ENCODE results near the gene SSH2.
A peak's percentile ranks its signal among the peaks of the same experiment; 100 is the strongest.

SSH2 gene

GRCh38 chr17:29619251-29619650 lies 310.8 kb downstream of the SSH2 start:
- DNase-seq: peak; percentile 10

- no peak for DNase-seq
Observed at GRCh38 chr17:29618272-29619065, 311.6 kb downstream of the SSH2 start.

GRCh38 chr17:29617481-29618271 lies 312.4 kb downstream of the SSH2 start:
- peak; percentile 41 for DNase-seq

- peak; percentile 93 for DNase-seq
Observed at GRCh38 chr17:29617125-29617480, 312.9 kb downstream of the SSH2 start.

GRCh38 chr17:29616300-29617048 lies 313.6 kb downstream of the SSH2 start:
- peak; percentile 48 for DNase-seq

- peak; percentile 80 for DNase-seq
Observed at GRCh38 chr17:29615492-29616299, 314.3 kb downstream of the SSH2 start.

GRCh38 chr17:29615048-29615385 lies 315.0 kb downstream of the SSH2 start:
- no peak for DNase-seq

GRCh38 chr17:29614349-29615047 lies 315.5 kb downstream of the SSH2 start:
- DNase-seq: no peak

- DNase-seq: no peak
Observed at GRCh38 chr17:29613856-29614255, 316.2 kb downstream of the SSH2 start.

GRCh38 chr17:29613352-29613837 lies 316.6 kb downstream of the SSH2 start:
- DNase-seq: no peak

GRCh38 chr17:29612404-29613280 lies 317.4 kb downstream of the SSH2 start:
- no peak for DNase-seq

- DNase-seq: no peak
Observed at GRCh38 chr17:29612094-29612403, 318.0 kb downstream of the SSH2 start.

- no peak for DNase-seq
Observed at GRCh38 chr17:29611351-29612093, 318.5 kb downstream of the SSH2 start.

GRCh38 chr17:29610395-29610794 lies 319.6 kb downstream of the SSH2 start:
- no peak for DNase-seq

GRCh38 chr17:29608986-29609385 lies 321.0 kb downstream of the SSH2 start:
- no peak for DNase-seq

GRCh38 chr17:29607557-29608195 lies 322.4 kb downstream of the SSH2 start:
- no peak for DNase-seq

GRCh38 chr17:29603109-29603674 lies 326.8 kb downstream of the SSH2 start:
- no peak for DNase-seq

- no peak for DNase-seq
Observed at GRCh38 chr17:29597361-29598172, 332.5 kb downstream of the SSH2 start.

- no peak for DNase-seq
Observed at GRCh38 chr17:29596811-29597210, 333.2 kb downstream of the SSH2 start.

Measured in NCI-H748 treated with DMSO at 0.1 percent for 48 hours (cell line).